CD4-positive, alpha-beta memory T cell (primary cell): ENCODE data around the gene FITM2. TPM values are rescaled to one million over a fixed set of nuclear protein-coding genes. Genes with fewer than 3 reads are reported as not detected.
A peak's percentile ranks its signal among the peaks of the same experiment; 100 is the strongest.

ENCODE experiments used
- CTCF ChIA-PET: fragments of 350-600 bp; sonication (Branson Sonifier 250); formaldehyde crosslinking; loops from one replicate; lab custom pipeline; 2021; ENCODE audit warnings: inconsistent platforms; ENCODE audit not compliant: partially characterized antibody; lab: Charles Lee
- POLR2A ChIA-PET: fragments of 350-600 bp; sonication (Branson Sonifier 250); formaldehyde crosslinking; loops from one replicate; lab custom pipeline; 2021; ENCODE audit not compliant: partially characterized antibody; lab: Charles Lee
- DNase-seq, 5 donors: peaks; one replicate each; pipeline versions ENCODE4 v3.0.0 to v3.0.0-alpha.2; 2020 to 2022; ENCODE audit warnings: mixed read lengths in 1 of 5
- H3K27ac ChIP-seq: one replicate; pipeline ENCODE4 v1.7.0; 2013; ENCODE audit warnings: low read depth, low read length
- H3K27me3 ChIP-seq: 2 replicates; pipeline ENCODE4 v1.7.0; 2013; ENCODE audit warnings: mild to moderate bottlenecking, low read length, moderate library complexity; ENCODE audit not compliant: insufficient read depth
- H3K36me3 ChIP-seq: 2 replicates; pipeline ENCODE4 v1.7.0; 2013; ENCODE audit warnings: mild to moderate bottlenecking, low read length, moderate library complexity; ENCODE audit not compliant: insufficient read depth
- H3K4me1 ChIP-seq: 2 replicates; pipeline ENCODE4 v1.7.0; 2013; ENCODE audit warnings: mild to moderate bottlenecking, low read length, moderate library complexity; ENCODE audit not compliant: insufficient read depth
- H3K4me3 ChIP-seq, 2 donors: one replicate each; pipeline ENCODE4 v1.7.0; 2013; ENCODE audit warnings: low read length in 2 of 2, mild to moderate bottlenecking in 1 of 2
- H3K9me3 ChIP-seq, 2 donors: one replicate each; pipeline ENCODE4 v1.7.0; 2013; ENCODE audit warnings: low read length in 2 of 2, control low read depth in 1 of 2; ENCODE audit not compliant: control insufficient read depth in 1 of 2
- H3K27ac Mint-ChIP-seq, 7 donors: one replicate each; pipeline ENCODE4 v1.8.0; 2020 to 2021; ENCODE audit warnings: mixed read lengths in 7 of 7, mild to moderate bottlenecking in 6 of 7, inconsistent platforms in 3 of 7, moderate library complexity in 3 of 7
- H3K27me3 Mint-ChIP-seq, 2 donors: one replicate each; pipeline ENCODE4 v1.8.0; 2020 to 2021; ENCODE audit warnings: mixed read lengths in 2 of 2
- H3K36me3 Mint-ChIP-seq, 2 donors: one replicate each; pipeline ENCODE4 v1.8.0; 2020 to 2021; ENCODE audit warnings: mixed read lengths in 2 of 2, inconsistent platforms in 1 of 2, mild to moderate bottlenecking in 1 of 2
- H3K4me1 Mint-ChIP-seq, 4 donors: one replicate each; pipeline ENCODE4 v1.8.0; 2020 to 2021; ENCODE audit warnings: mixed read lengths in 4 of 4, mild to moderate bottlenecking in 1 of 4
- H3K4me3 Mint-ChIP-seq, 8 donors: one replicate each; pipeline ENCODE4 v1.8.0; 2020 to 2021; ENCODE audit warnings: mixed read lengths in 8 of 8, mild to moderate bottlenecking in 7 of 8, moderate library complexity in 6 of 8, inconsistent platforms in 3 of 8
- H3K9me3 Mint-ChIP-seq, 8 donors: one replicate each; pipeline ENCODE4 v1.8.0; 2020 to 2021; ENCODE audit warnings: mixed read lengths in 8 of 8, mild to moderate bottlenecking in 5 of 8, inconsistent platforms in 3 of 8, moderate library complexity in 1 of 8
- intact Hi-C: fragments of 100-400 bp; cut with micrococcal nuclease; formaldehyde crosslinking; loops from one replicate; pipeline ENCODE4 v1.15.1; 2023
- polyA plus RNA-seq, 2 donors: library from polyadenylated mRNA; unstranded; fragments of 300-500 nt; fragmentation: Illumina TruSeq; gene quantifications; one replicate each; pipeline ENCODE4 v1.2.3, GENCODE V29; 2021
- total RNA-seq, 2 experiments: library from RNA; stranded (reverse); gene quantifications; one replicate each; pipeline ENCODE4 v1.2.3, GENCODE V29; 2021

FITM2 gene
- total and polyA plus RNA-seq, 4 experiments from 2014 or later: 0.21 to 6.3 (median 3.6) TPM

GRCh38 chr20:44271915-44272663 lies 38.9 kb downstream of the FITM2 start:
- peaks cover 0 to 23% of the 10 kb centered on the region in 2 donors for H3K36me3 Mint-ChIP-seq
- peaks cover 0 to 4% (median 0%) of the 10 kb centered on the region in 4 donors for H3K4me1 Mint-ChIP-seq
- Histone ChIP-seq H3K36me3 (no peaks in the 10 kb centered on the region), H3K27ac (no peak overlapping the region), H3K4me1 (no peaks in the 10 kb centered on the region), H3K27me3 (no peaks in the 10 kb centered on the region), H3K9me3 (no peaks in the 10 kb centered on the region), H3K4me3 (no peak overlapping the region)
- H3K27me3 Mint-ChIP-seq: no peaks in the 10 kb centered on the region
- ChIA-PET POLR2A (interaction anchor here (1.2 kb wide), 1 partner anchor 54 kb away, joined by 4 read pairs; no protein-coding TSS in a partner anchor), CTCF (interaction anchor here (1.0 to 4.1 kb wide), 6 partner anchors 10 to 55 kb away, joined by 3 to 44 read pairs (median 4); partner anchors contain the start of gene FITM2)
- no peaks in the 10 kb centered on the region for H3K9me3 Mint-ChIP-seq
- no peak overlapping the region for H3K4me3 Mint-ChIP-seq
- intact Hi-C loops: no loop called here
- DNase-seq: peak in 3 of 5 donors; percentile 2 to 32 (median 6)
- H3K27ac Mint-ChIP-seq: no peak overlapping the region

DNA sequence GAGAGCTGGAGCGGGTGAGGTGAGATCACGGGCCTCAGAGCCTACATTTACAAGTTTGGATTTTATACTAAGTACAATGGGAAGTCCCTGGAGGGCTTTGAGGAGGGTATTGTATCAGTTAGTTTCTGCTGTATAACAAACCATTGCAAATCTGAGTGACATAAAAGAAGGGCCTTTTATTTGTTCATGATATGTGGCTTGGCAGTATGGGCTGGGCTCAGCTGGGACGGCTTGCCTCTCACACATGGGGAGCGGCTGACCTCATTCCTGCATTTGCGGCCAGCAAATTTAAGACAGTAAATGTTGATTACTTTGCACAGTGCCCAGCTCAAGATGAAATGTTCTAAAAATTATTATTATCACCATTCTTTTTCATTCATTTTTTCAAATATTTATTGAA lies 42.2 kb downstream of the FITM2 start:
- Histone ChIP-seq H3K36me3 (no peaks in the 10 kb centered on the region), H3K27ac (no peak overlapping the region), H3K9me3 (no peaks in the 10 kb centered on the region), H3K4me1 (no peaks in the 10 kb centered on the region), H3K27me3 (no peaks in the 10 kb centered on the region), H3K4me3 (no peak overlapping the region)
- peaks cover 0 to 18% of the 10 kb centered on the region in 2 donors for H3K36me3 Mint-ChIP-seq
- ChIA-PET POLR2A (no interaction called here), CTCF (no interaction called here)
- H3K9me3 Mint-ChIP-seq: peaks cover 0 to 3% (median 0%) of the 10 kb centered on the region in 8 donors
- H3K27ac Mint-ChIP-seq: peak overlapping the region in 1 of 7 donors; percentile 32
- H3K4me3 Mint-ChIP-seq: no peak overlapping the region
- intact Hi-C loops: no loop called here
- peaks cover 0 to 3% (median 0%) of the 10 kb centered on the region in 4 donors for H3K4me1 Mint-ChIP-seq
- no peak for DNase-seq
- H3K27me3 Mint-ChIP-seq: no peaks in the 10 kb centered on the region

GRCh38 chr20:44264287-44264686 lies 46.7 kb downstream of the FITM2 start:
- H3K4me3 ChIP-seq: no peak overlapping the region
- ChIA-PET CTCF (interaction anchor here (4.0 kb wide), 1 partner anchor 47 kb away, joined by 24 read pairs; no protein-coding TSS in a partner anchor), POLR2A (no interaction called here)
- H3K4me1 ChIP-seq: no peaks in the 10 kb centered on the region
- Mint-ChIP-seq H3K4me1 (peaks cover 0 to 1% (median 0%) of the 10 kb centered on the region in 4 donors), H3K9me3 (peaks cover 0 to 3% (median 0%) of the 10 kb centered on the region in 8 donors), H3K36me3 (peaks cover 0 to 6% of the 10 kb centered on the region in 2 donors), H3K27me3 (no peaks in the 10 kb centered on the region), H3K27ac (no peak overlapping the region), H3K4me3 (no peak overlapping the region)
- H3K36me3 ChIP-seq: no peaks in the 10 kb centered on the region
- DNase-seq: no peak
- intact Hi-C loops: no loop called here
- H3K9me3 ChIP-seq: no peaks in the 10 kb centered on the region
- H3K27me3 ChIP-seq: no peaks in the 10 kb centered on the region
- H3K27ac ChIP-seq: no peak overlapping the region

GRCh38 chr20:44258226-44258890 lies 52.6 kb downstream of the FITM2 start:
- no peak overlapping the region for H3K27ac Mint-ChIP-seq
- no peaks in the 10 kb centered on the region for H3K36me3 Mint-ChIP-seq
- CTCF ChIA-PET: no interaction called here
- no peaks in the 10 kb centered on the region for H3K9me3 ChIP-seq
- no peak for DNase-seq
- H3K4me3 Mint-ChIP-seq: no peak overlapping the region
- intact Hi-C loops: no loop called here
- H3K36me3 ChIP-seq: no peaks in the 10 kb centered on the region
- no peaks in the 10 kb centered on the region for H3K4me1 Mint-ChIP-seq
- H3K27me3 Mint-ChIP-seq: no peaks in the 10 kb centered on the region
- H3K4me3 ChIP-seq: no peak overlapping the region
- H3K9me3 Mint-ChIP-seq: no peaks in the 10 kb centered on the region
- H3K4me1 ChIP-seq: no peaks in the 10 kb centered on the region
- no peak overlapping the region for H3K27ac ChIP-seq
- POLR2A ChIA-PET: no interaction called here
- H3K27me3 ChIP-seq: no peaks in the 10 kb centered on the region

GRCh38 chr20:44256961-44257360 lies 54.0 kb downstream of the FITM2 start:
- DNase-seq: no peak
- H3K27ac ChIP-seq: no peak overlapping the region
- no peaks in the 10 kb centered on the region for H3K27me3 ChIP-seq
- Mint-ChIP-seq H3K27me3 (peaks cover 0 to 2% of the 10 kb centered on the region in 2 donors), H3K4me1 (no peaks in the 10 kb centered on the region), H3K36me3 (peaks cover 0 to 6% of the 10 kb centered on the region in 2 donors), H3K9me3 (no peaks in the 10 kb centered on the region), H3K4me3 (no peak overlapping the region), H3K27ac (peak overlapping the region in 1 of 7 donors; percentile 13)
- no peaks in the 10 kb centered on the region for H3K36me3 ChIP-seq
- no peaks in the 10 kb centered on the region for H3K9me3 ChIP-seq
- intact Hi-C loops: no loop called here
- CTCF ChIA-PET: no interaction called here
- POLR2A ChIA-PET: no interaction called here
- no peak overlapping the region for H3K4me3 ChIP-seq
- H3K4me1 ChIP-seq: no peaks in the 10 kb centered on the region

DNA sequence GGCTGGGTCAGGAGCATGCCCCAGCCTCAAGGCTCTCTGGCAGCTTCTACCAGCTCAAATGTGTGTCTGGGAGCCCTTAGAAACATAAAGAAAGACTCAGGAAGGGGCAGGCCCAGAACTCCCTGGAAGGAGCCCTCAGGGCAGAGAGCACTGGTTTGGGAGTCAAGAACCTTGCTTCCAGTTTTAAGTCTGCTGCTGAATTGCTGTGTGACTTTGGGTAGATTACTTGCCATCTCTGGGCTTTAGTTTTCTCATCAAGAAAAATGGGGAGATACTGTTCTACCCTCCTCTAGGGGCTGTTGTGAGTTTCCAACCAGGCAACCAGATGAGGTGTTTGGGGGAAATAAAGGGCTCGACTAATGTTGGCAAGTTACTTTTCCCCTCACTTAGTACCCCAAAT lies 55.1 kb downstream of the FITM2 start:
- CTCF ChIA-PET: interaction anchor here (0.6 to 0.9 kb wide), 2 partner anchors 23 to 38 kb away, joined by 3 read pairs; no protein-coding TSS in a partner anchor
- intact Hi-C loops: no loop called here
- Mint-ChIP-seq H3K4me1 (no peaks in the 10 kb centered on the region), H3K27ac (no peak overlapping the region), H3K9me3 (no peaks in the 10 kb centered on the region), H3K36me3 (peaks cover 0 to 6% of the 10 kb centered on the region in 2 donors), H3K4me3 (no peak overlapping the region), H3K27me3 (peaks cover 2% of the 10 kb centered on the region in 2 donors)
- no peaks in the 10 kb centered on the region for H3K27me3 ChIP-seq
- H3K4me3 ChIP-seq: no peak overlapping the region
- H3K9me3 ChIP-seq: no peaks in the 10 kb centered on the region
- no peaks in the 10 kb centered on the region for H3K4me1 ChIP-seq
- no peak for DNase-seq
- POLR2A ChIA-PET: no interaction called here
- H3K36me3 ChIP-seq: no peaks in the 10 kb centered on the region
- no peak overlapping the region for H3K27ac ChIP-seq

- Mint-ChIP-seq H3K9me3 (no peaks in the 10 kb centered on the region), H3K4me1 (peaks cover 0 to 2% (median 0%) of the 10 kb centered on the region in 4 donors), H3K36me3 (peaks cover 0 to 6% of the 10 kb centered on the region in 2 donors), H3K27me3 (peaks cover 3 to 6% of the 10 kb centered on the region in 2 donors), H3K4me3 (no peak overlapping the region), H3K27ac (no peak overlapping the region)
- H3K27ac ChIP-seq: no peak overlapping the region
- POLR2A ChIA-PET: interaction anchor here (1.1 kb wide), 1 partner anchor 36 kb away, joined by 3 read pairs; no protein-coding TSS in a partner anchor
- DNase-seq: no peak
- CTCF ChIA-PET: interaction anchor here (2.5 kb wide), 1 partner anchor 36 kb away, joined by 8 read pairs; no protein-coding TSS in a partner anchor
- H3K36me3 ChIP-seq: no peaks in the 10 kb centered on the region
- no peak overlapping the region for H3K4me3 ChIP-seq
- H3K4me1 ChIP-seq: no peaks in the 10 kb centered on the region
- no peaks in the 10 kb centered on the region for H3K9me3 ChIP-seq
- no peaks in the 10 kb centered on the region for H3K27me3 ChIP-seq
- intact Hi-C loops: no loop called here
These were observed 56.9 kb downstream of the FITM2 start for GRCh38 chr20:44254073-44254472.
